Tibial artery (tissue), 4 donors: Measurements from ENCODE around the gene RAB30.

Source experiments
- DNase-seq, 2 donors: peaks; one replicate each; pipeline ENCODE4 v3.0.0-alpha.2; 2019
- H3K27ac ChIP-seq, 2 donors: fragments of 200-600 bp; sonication (generic) in 1 of 2; 1 replicate in 1 of 2; 2 replicates in 1 of 2; pipeline ENCODE4 v1.5.1; 2018 to 2019; ENCODE audit warnings: mild to moderate bottlenecking in 1 of 2
- H3K27me3 ChIP-seq, 2 donors: fragments of 200-600 bp; sonication (generic) in 1 of 2; one replicate each; pipeline versions ENCODE4 v1.5.1 to v1.6.0; 2016 to 2019
- H3K36me3 ChIP-seq, 3 donors: fragments of 200-600 bp; sonication (generic) in 2 of 3; one replicate each; pipeline ENCODE4 v1.5.1; 2016 to 2019; ENCODE audit warnings: mild to moderate bottlenecking in 2 of 3
- H3K4me1 ChIP-seq, 4 donors: fragments of 200-600 bp; sonication (generic) in 2 of 4; 1 replicate in 3 of 4; 2 replicates in 1 of 4; pipeline ENCODE4 v1.5.1; 2016 to 2019
- H3K4me3 ChIP-seq, 2 donors: fragments of 200-600 bp; sonication (generic) in 1 of 2; 1 replicate in 1 of 2; 2 replicates in 1 of 2; pipeline ENCODE4 v1.5.1; 2018 to 2019; ENCODE audit warnings: mild to moderate bottlenecking in 2 of 2
- H3K9me3 ChIP-seq, 3 donors: fragments of 200-600 bp; sonication (generic) in 1 of 3; one replicate each; pipeline ENCODE4 v1.5.1; 2016 to 2019
- intact Hi-C: fragments of 100-400 bp; cut with DNase I; formaldehyde crosslinking; loops from one replicate; pipeline ENCODE4 v1.15.0; 2023; ENCODE audit warnings: low total_unique reads
- TF ChIP-seq, protein P1 (sequence below), 2 experiments: fragments of 200-600 bp in 1 of 2; fragments of 450-650 bp in 1 of 2; IDR thresholded peaks; one replicate each; pipeline ENCODE4 v1.5.1; 2017 to 2019; ENCODE audit warnings: antibody characterized with exemption in 2 of 2, mild to moderate bottlenecking in 1 of 2, moderate library complexity in 1 of 2

The RAB30 gene

DNA sequence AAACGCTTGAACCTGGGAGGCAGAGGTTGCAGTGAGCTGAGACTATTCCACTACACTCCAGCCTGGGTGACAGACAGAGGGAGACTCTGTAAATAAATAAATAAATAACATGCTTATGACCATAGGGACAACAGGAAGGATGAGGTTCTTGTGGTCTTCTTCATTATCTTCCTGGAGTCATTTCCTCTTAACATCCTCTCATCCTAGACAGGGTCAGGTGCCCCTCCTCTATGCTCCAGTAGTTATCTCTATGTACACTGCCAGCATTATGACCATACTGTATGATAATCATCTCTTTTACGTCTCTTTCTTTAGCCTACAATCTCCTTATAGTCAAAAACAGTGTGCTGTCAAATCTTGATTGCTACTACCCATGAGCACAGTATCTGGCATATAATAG lies 17.7 kb downstream of the RAB30 start:
- TF ChIP-seq, protein P1, sequence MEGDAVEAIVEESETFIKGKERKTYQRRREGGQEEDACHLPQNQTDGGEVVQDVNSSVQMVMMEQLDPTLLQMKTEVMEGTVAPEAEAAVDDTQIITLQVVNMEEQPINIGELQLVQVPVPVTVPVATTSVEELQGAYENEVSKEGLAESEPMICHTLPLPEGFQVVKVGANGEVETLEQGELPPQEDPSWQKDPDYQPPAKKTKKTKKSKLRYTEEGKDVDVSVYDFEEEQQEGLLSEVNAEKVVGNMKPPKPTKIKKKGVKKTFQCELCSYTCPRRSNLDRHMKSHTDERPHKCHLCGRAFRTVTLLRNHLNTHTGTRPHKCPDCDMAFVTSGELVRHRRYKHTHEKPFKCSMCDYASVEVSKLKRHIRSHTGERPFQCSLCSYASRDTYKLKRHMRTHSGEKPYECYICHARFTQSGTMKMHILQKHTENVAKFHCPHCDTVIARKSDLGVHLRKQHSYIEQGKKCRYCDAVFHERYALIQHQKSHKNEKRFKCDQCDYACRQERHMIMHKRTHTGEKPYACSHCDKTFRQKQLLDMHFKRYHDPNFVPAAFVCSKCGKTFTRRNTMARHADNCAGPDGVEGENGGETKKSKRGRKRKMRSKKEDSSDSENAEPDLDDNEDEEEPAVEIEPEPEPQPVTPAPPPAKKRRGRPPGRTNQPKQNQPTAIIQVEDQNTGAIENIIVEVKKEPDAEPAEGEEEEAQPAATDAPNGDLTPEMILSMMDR (IDR thresholded peaks at IDR 0.05), result no peak
- no peak overlapping the region for H3K4me3 ChIP-seq
- H3K4me1 ChIP-seq, result peaks cover 0 to 40% (median 20%) of the 10 kb centered on the region in 4 donors
- intact Hi-C loops, result no loop called here
- DNase-seq, result no peak
- no peaks in the 10 kb centered on the region for H3K27me3 ChIP-seq
- no peaks in the 10 kb centered on the region for H3K9me3 ChIP-seq
- H3K27ac ChIP-seq, result peak overlapping the region; percentile 75 to 84
- no peaks in the 10 kb centered on the region for H3K36me3 ChIP-seq

- peak in 1 of 2 donors; percentile 45 for DNase-seq
- peak overlapping the region; percentile 75 to 84 for H3K27ac ChIP-seq
- TF ChIP-seq, protein P1 (IDR thresholded peaks at IDR 0.05), result no peak
- H3K27me3 ChIP-seq, result no peaks in the 10 kb centered on the region
- H3K9me3 ChIP-seq, result no peaks in the 10 kb centered on the region
- intact Hi-C loops, result no loop called here
- H3K4me3 ChIP-seq, result no peak overlapping the region
- no peaks in the 10 kb centered on the region for H3K36me3 ChIP-seq
- H3K4me1 ChIP-seq, result peaks cover 0 to 52% (median 30%) of the 10 kb centered on the region in 4 donors
Measured at GRCh38 chr11:83051760-83052671, 19.7 kb downstream of the RAB30 start.

- intact Hi-C loops, result no loop called here
Measured at GRCh38 chr11:83047515-83048225, 24.0 kb downstream of the RAB30 start.

DNA sequence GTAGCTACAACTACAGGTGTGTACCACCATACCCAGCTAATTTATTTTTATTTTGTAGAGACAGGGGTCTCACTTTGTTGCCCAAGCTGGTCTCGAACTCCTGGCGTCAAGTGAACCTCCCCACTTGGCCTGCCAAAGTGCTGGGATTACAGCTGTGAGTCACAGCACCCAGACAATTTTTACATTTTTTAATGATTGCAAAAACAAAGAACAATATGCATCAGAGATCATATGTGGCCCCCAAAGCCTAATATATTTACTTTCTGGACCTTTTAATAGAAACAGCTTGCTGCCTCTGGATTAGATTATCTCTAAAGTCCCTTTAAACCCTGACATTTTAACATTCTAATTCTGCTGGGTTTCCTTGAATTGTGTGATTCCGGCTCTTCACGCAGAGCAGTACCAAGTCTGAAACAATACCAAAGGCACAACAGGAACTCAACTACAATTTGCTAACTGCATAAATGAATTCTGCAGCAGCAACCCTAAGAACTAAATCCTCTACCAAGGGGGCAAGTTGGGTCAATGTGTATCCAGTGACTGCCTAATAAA lies 25.0 kb downstream of the RAB30 start:
- Histone ChIP-seq H3K4me1 (peaks cover 0 to 43% (median 17%) of the 10 kb centered on the region in 4 donors), H3K9me3 (no peaks in the 10 kb centered on the region), H3K4me3 (no peak overlapping the region), H3K27me3 (no peaks in the 10 kb centered on the region), H3K36me3 (no peaks in the 10 kb centered on the region), H3K27ac (no peak overlapping the region)
- DNase-seq, result no peak
- TF ChIP-seq, protein P1 (IDR thresholded peaks at IDR 0.05), result no peak
- intact Hi-C loops, result no loop called here

More at GRCh38 chr11:83047515-83048225, 24.0 kb downstream of the RAB30 start:
- Histone ChIP-seq H3K27ac (no peak overlapping the region), H3K4me1 (peaks cover 0 to 46% (median 25%) of the 10 kb centered on the region in 4 donors), H3K9me3 (no peaks in the 10 kb centered on the region), H3K27me3 (no peaks in the 10 kb centered on the region), H3K4me3 (no peak overlapping the region), H3K36me3 (no peaks in the 10 kb centered on the region)
- TF ChIP-seq, protein P1 (IDR thresholded peaks at IDR 0.05), result no peak
- DNase-seq, result no peak

- Histone ChIP-seq H3K27me3 (no peaks in the 10 kb centered on the region), H3K4me1 (peaks cover 0 to 35% (median 14%) of the 10 kb centered on the region in 4 donors), H3K4me3 (no peak overlapping the region), H3K9me3 (no peaks in the 10 kb centered on the region), H3K36me3 (no peaks in the 10 kb centered on the region), H3K27ac (no peak overlapping the region)
- TF ChIP-seq, protein P1 (IDR thresholded peaks at IDR 0.05), result no peak
- intact Hi-C loops, result no loop called here
- DNase-seq, result no peak
Measured at GRCh38 chr11:83044958-83045712, 26.6 kb downstream of the RAB30 start.
